A549 (cell line): Measurements from ENCODE around the gene ACAA1.

Experiments used
- CHD4 ChIP-seq: fragments of 200-600 bp; sonication (generic); IDR thresholded peaks from 2 replicates; pipeline ENCODE4 v1.6.1; 2016; ENCODE audit warnings: antibody characterized with exemption, mild to moderate bottlenecking, borderline replicate concordance
- JUNB ChIP-seq: fragments of >200 bp; sonication (Bioruptor Twin); formaldehyde crosslinking; IDR thresholded peaks from 2 replicates; pipeline ENCODE4 v1.6.1; 2016
- MYC ChIP-seq: IDR thresholded peaks from 2 replicates; pipeline ENCODE4 v1.6.1; 2012; ENCODE audit warnings: mild to moderate bottlenecking, inconsistent platforms, low read length, improper control_type of control experiment, borderline replicate concordance
- TF ChIP-seq, protein P1 (sequence below): fragments of >200 bp; sonication (Bioruptor Twin); formaldehyde crosslinking; IDR thresholded peaks from 3 replicates; pipeline ENCODE4 v1.5.1; 2016
- TF ChIP-seq, protein P2 (sequence below): fragments of 450-650 bp; IDR thresholded peaks from 2 replicates; pipeline ENCODE4 v1.6.1; 2014; ENCODE audit warnings: antibody characterized with exemption
- TF ChIP-seq, protein P3 (sequence below): fragments of 200-600 bp; sonication (generic); IDR thresholded peaks from 2 replicates; pipeline ENCODE4 v1.6.1; 2016; ENCODE audit warnings: antibody characterized with exemption, mild to moderate bottlenecking, moderate library complexity

DNA sequence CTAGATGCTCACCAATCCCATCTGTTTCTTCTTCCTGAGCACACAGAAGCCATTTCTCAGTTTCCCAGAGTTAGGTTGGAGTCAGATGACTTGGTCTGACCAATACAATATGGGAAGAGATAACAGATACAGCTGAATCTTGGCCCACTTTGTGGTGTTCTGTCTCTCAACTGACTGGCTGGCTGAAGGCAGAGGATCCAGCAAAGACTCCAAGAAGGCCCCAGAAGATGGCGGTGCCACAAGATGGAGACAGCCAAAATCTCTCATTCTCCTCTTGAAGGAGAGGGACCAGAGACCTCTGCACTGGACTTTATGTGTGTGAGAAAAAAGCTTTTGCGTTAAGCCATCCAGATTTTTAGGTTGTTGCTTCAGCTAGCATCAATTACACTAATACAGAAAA lies 20.2 kb upstream of the ACAA1 start:
- TF ChIP-seq, protein P1, sequence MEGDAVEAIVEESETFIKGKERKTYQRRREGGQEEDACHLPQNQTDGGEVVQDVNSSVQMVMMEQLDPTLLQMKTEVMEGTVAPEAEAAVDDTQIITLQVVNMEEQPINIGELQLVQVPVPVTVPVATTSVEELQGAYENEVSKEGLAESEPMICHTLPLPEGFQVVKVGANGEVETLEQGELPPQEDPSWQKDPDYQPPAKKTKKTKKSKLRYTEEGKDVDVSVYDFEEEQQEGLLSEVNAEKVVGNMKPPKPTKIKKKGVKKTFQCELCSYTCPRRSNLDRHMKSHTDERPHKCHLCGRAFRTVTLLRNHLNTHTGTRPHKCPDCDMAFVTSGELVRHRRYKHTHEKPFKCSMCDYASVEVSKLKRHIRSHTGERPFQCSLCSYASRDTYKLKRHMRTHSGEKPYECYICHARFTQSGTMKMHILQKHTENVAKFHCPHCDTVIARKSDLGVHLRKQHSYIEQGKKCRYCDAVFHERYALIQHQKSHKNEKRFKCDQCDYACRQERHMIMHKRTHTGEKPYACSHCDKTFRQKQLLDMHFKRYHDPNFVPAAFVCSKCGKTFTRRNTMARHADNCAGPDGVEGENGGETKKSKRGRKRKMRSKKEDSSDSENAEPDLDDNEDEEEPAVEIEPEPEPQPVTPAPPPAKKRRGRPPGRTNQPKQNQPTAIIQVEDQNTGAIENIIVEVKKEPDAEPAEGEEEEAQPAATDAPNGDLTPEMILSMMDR, result no peak
- TF ChIP-seq, protein P2, sequence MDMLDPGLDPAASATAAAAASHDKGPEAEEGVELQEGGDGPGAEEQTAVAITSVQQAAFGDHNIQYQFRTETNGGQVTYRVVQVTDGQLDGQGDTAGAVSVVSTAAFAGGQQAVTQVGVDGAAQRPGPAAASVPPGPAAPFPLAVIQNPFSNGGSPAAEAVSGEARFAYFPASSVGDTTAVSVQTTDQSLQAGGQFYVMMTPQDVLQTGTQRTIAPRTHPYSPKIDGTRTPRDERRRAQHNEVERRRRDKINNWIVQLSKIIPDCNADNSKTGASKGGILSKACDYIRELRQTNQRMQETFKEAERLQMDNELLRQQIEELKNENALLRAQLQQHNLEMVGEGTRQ, result no peak
- TF ChIP-seq JUNB (no peak), MYC (no peak), CHD4 (no peak)
- TF ChIP-seq, protein P3, sequence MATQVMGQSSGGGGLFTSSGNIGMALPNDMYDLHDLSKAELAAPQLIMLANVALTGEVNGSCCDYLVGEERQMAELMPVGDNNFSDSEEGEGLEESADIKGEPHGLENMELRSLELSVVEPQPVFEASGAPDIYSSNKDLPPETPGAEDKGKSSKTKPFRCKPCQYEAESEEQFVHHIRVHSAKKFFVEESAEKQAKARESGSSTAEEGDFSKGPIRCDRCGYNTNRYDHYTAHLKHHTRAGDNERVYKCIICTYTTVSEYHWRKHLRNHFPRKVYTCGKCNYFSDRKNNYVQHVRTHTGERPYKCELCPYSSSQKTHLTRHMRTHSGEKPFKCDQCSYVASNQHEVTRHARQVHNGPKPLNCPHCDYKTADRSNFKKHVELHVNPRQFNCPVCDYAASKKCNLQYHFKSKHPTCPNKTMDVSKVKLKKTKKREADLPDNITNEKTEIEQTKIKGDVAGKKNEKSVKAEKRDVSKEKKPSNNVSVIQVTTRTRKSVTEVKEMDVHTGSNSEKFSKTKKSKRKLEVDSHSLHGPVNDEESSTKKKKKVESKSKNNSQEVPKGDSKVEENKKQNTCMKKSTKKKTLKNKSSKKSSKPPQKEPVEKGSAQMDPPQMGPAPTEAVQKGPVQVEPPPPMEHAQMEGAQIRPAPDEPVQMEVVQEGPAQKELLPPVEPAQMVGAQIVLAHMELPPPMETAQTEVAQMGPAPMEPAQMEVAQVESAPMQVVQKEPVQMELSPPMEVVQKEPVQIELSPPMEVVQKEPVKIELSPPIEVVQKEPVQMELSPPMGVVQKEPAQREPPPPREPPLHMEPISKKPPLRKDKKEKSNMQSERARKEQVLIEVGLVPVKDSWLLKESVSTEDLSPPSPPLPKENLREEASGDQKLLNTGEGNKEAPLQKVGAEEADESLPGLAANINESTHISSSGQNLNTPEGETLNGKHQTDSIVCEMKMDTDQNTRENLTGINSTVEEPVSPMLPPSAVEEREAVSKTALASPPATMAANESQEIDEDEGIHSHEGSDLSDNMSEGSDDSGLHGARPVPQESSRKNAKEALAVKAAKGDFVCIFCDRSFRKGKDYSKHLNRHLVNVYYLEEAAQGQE, result no peak
